PC-9 (cell line): Measurements from ENCODE around the gene DNM1. TPM values are rescaled to one million over a fixed set of nuclear protein-coding genes. Genes with fewer than 3 reads are reported as not detected.
"Not testable (repeated sequence)": the region's sequence is repeated elsewhere in the genome, so short reads cannot be mapped to it uniquely, and the experiment has no call there.

ENCODE experiments used
- BruUV-seq: library from RNA; stranded (reverse); fragments of 400-500 nt; replicated peaks from 2 replicates; lab custom pipeline; 2021; lab: Mats Ljungman, UMichigan
- CTCF ChIA-PET: fragments of 300-600 bp; sonication (Branson Sonifier 250); formaldehyde crosslinking; loops from one replicate; lab custom pipeline; 2022; ENCODE audit warnings: antibody characterized with exemption; lab: Charles Lee
- POLR2A ChIA-PET: fragments of 300-600 bp; sonication (Branson Sonifier 250); formaldehyde crosslinking; loops from one replicate; lab custom pipeline; 2022; ENCODE audit warnings: antibody characterized with exemption; ENCODE audit not compliant: unreplicated experiment; lab: Charles Lee
- DNase-seq, 2 experiments: peaks; one replicate each; pipeline versions ENCODE4 v3.0.0 to v3.0.0-alpha.2; 2015 to 2022; ENCODE audit warnings: mixed read lengths in 1 of 2
- H2AFZ ChIP-seq: fragments of 200-600 bp; sonication (generic); 2 replicates; pipeline ENCODE4 v1.8.1; 2017; ENCODE audit warnings: antibody characterized with exemption
- H3F3A ChIP-seq: fragments of 200-600 bp; sonication (generic); 2 replicates; pipeline ENCODE4 v1.8.1; 2017; ENCODE audit warnings: antibody characterized with exemption, mild to moderate bottlenecking, low read depth; ENCODE audit not compliant: insufficient read depth
- H3K27ac ChIP-seq: fragments of 200-600 bp; sonication (generic); 2 replicates; pipeline ENCODE4 v1.6.1; 2016; ENCODE audit warnings: mixed run types
- H3K27me3 ChIP-seq: fragments of 200-600 bp; sonication (generic); 2 replicates; pipeline ENCODE4 v1.6.1; 2016; ENCODE audit warnings: low read depth, mixed run types; ENCODE audit not compliant: insufficient read depth
- H3K36me3 ChIP-seq: fragments of 200-600 bp; sonication (generic); 2 replicates; pipeline ENCODE4 v1.6.1; 2016; ENCODE audit warnings: low read depth, mixed run types
- H3K4me1 ChIP-seq: fragments of 200-600 bp; sonication (generic); replicated peaks from 2 replicates; pipeline ENCODE4 v1.6.1; 2016; ENCODE audit warnings: mixed run types; ENCODE audit not compliant: insufficient read depth
- H3K4me2 ChIP-seq: fragments of 200-600 bp; sonication (generic); 2 replicates; pipeline ENCODE4 v1.6.1; 2017; ENCODE audit warnings: mixed run types
- H3K4me3 ChIP-seq: fragments of 200-600 bp; sonication (generic); 2 replicates; pipeline ENCODE4 v1.6.1; 2016; ENCODE audit warnings: mixed run types
- H3K79me2 ChIP-seq: fragments of 200-600 bp; sonication (generic); 2 replicates; pipeline ENCODE4 v1.6.1; 2017; ENCODE audit warnings: low read depth, mixed run types
- H3K9me2 ChIP-seq: fragments of 200-600 bp; sonication (generic); 2 replicates; pipeline ENCODE4 v1.8.1; 2017; ENCODE audit warnings: mild to moderate bottlenecking; ENCODE audit not compliant: insufficient read depth
- H3K9me3 ChIP-seq: fragments of 200-600 bp; sonication (generic); 2 replicates; pipeline ENCODE4 v1.8.1; 2016; ENCODE audit warnings: low read depth; ENCODE audit not compliant: insufficient read depth
- H4K20me1 ChIP-seq: fragments of 200-600 bp; sonication (generic); 2 replicates; pipeline ENCODE4 v1.8.1; 2017; ENCODE audit not compliant: insufficient read depth
- CTCF ChIP-seq: fragments of 200-600 bp; sonication (generic); conservative IDR thresholded peaks from 2 replicates; pipeline ENCODE4 v1.6.1; 2017; ENCODE audit warnings: mixed run types, antibody characterized with exemption, mild to moderate bottlenecking, moderate library complexity
- EZH2 ChIP-seq: fragments of 200-600 bp; sonication (generic); IDR thresholded peaks from 2 replicates; pipeline ENCODE4 v1.8.0; 2017; ENCODE audit warnings: antibody characterized with exemption, low read depth
- intact Hi-C: fragments of 100-400 bp; cut with micrococcal nuclease; formaldehyde crosslinking; loops from one replicate; pipeline ENCODE4 v1.10.0; 2022; ENCODE audit not compliant: unreplicated experiment
- total RNA-seq: library from RNA; stranded (reverse); gene quantifications from 2 replicates; pipeline ENCODE4 v1.2.3, GENCODE V29; 2021

The DNM1 gene
- total RNA-seq, 1 experiment from 2014 or later, result 134 TPM

DNA sequence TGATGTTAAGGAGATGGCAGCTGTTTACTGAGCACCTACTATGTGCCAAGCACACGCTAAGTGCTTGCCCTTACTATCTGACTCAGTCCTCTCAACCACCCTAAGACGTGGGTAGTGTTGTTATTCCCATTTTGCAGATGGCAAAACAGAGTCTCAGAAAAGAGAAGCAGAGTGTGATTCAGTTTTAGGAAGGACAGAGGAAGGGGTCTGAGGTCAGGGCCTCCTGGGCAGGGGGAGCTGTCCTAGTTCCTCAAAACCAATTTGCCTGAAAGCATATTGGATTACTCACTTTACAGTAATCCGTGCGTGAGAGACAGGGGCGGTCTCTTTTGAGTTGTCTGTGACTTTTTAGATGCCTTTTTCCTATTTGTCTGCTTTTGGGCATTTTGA is 23.2 kb downstream of the DNM1 start:
- H3K9me3 ChIP-seq, result no peaks in the 10 kb centered on the region
- DNase-seq, result no peak
- CTCF ChIA-PET, result no interaction called here
- no peak overlapping the region for H3K4me2 ChIP-seq
- H3K36me3 ChIP-seq, result no peaks in the 10 kb centered on the region
- no peaks in the 10 kb centered on the region for H4K20me1 ChIP-seq
- POLR2A ChIA-PET, result no interaction called here
- TF ChIP-seq CTCF (no peak), EZH2 (no peak)
- no peaks in the 10 kb centered on the region for H3K79me2 ChIP-seq
- intact Hi-C loops, result no loop called here
- no peaks in the 10 kb centered on the region for H3K9me2 ChIP-seq
- H3F3A ChIP-seq, result no peaks in the 10 kb centered on the region
- no peak overlapping the region for H3K4me3 ChIP-seq
- H3K27me3 ChIP-seq, result no peaks in the 10 kb centered on the region
- no peak overlapping the region for H3K27ac ChIP-seq
- no peaks in the 10 kb centered on the region for H3K4me1 ChIP-seq
- no TSS peak for BruUV-seq
- H2AFZ ChIP-seq, result no peak overlapping the region

GRCh38 chr9:128230897-128231296 is 27.7 kb downstream of the DNM1 start:
- H3K4me3 ChIP-seq, H3K4me1 ChIP-seq, CTCF ChIA-PET, H3K9me2 ChIP-seq, intact Hi-C loops, H2AFZ ChIP-seq, H4K20me1 ChIP-seq, BruUV-seq, H3K4me2 ChIP-seq, H3K36me3 ChIP-seq, H3K27me3 ChIP-seq, H3K79me2 ChIP-seq, H3F3A ChIP-seq, DNase-seq, H3K9me3 ChIP-seq, H3K27ac ChIP-seq: not testable (repeated sequence)
- POLR2A ChIA-PET, result interaction anchor here (0.6 to 0.7 kb wide), 2 partner anchors 16 to 28 kb away, joined by 4 read pairs; partner anchors contain the start of gene DNM1

DNA sequence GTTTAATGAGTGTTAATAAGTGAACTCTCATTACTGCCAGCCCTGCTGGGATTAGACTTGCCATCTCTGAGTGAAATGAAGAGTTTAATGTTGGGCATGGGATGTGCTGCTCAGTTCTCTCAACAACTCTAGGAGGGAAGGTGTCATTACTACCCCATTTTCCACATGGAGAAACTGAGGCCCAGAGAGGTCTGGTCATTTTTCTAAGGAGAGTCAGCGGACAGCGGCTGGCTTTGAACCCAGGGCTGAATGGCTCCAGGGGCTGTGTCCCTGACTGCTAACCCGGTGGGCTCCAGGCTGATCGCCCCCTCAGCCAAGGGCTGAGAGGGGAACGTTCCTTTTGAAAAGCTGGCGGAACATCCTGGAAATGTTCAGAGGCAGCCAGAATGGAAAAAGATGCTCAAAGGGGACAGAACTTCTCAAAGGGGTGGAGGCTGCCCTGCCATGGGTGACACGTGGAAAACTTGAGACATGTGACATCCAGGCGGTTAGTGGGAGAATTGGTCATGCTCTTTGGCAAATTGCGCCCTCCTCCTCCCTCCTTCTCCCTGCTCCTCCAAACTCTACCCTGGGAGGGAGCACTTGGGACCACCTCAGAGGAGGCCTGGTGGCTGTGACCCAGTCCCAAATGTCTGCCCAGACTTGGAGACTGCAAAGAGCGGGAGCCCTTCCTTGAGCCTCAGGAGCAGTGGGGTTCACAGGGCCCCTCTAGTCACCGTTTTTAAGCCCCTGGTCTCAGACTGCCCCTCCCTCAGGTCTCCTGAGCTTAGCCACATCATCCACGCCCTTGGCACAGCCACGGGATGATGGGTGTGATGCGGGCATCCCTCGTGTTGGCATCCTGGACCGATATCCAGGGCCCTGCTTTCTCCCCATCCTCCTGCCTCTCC is 28.7 kb downstream of the DNM1 start:
- POLR2A ChIA-PET, result interaction anchor here (0.6 kb wide), 1 partner anchor 224 kb away, joined by 4 read pairs; no protein-coding TSS in a partner anchor
- Histone ChIP-seq H3K79me2 (no peaks in the 10 kb centered on the region), H2AFZ (no peak overlapping the region)

More for the DNA sequence above, 28.7 kb downstream of the DNM1 start:
- no peak for DNase-seq
- H3K4me3 ChIP-seq, result no peak overlapping the region
- H3K9me2 ChIP-seq, result no peaks in the 10 kb centered on the region
- no TSS peak for BruUV-seq
- H3K27ac ChIP-seq, result no peak overlapping the region
- no peaks in the 10 kb centered on the region for H3K27me3 ChIP-seq
- intact Hi-C loops, result no loop called here
- H3F3A ChIP-seq, result no peaks in the 10 kb centered on the region
- TF ChIP-seq CTCF (no peak), EZH2 (no peak)
- no peak overlapping the region for H3K4me2 ChIP-seq
- CTCF ChIA-PET, result no interaction called here
- H3K4me1 ChIP-seq, result no peaks in the 10 kb centered on the region
- H4K20me1 ChIP-seq, result no peaks in the 10 kb centered on the region
- no peaks in the 10 kb centered on the region for H3K9me3 ChIP-seq
- no peaks in the 10 kb centered on the region for H3K36me3 ChIP-seq
